Neutrophil (primary cell): Measurements from ENCODE around the gene CCDC27.

ENCODE experiments used
- H3K27ac ChIP-seq: fragments of 200-600 bp; sonication (generic); 2 replicates; pipeline ENCODE4 v1.5.1; 2016; ENCODE audit warnings: mild to moderate bottlenecking, moderate library complexity
- H3K27me3 ChIP-seq: fragments of 200-600 bp; sonication (generic); 2 replicates; pipeline ENCODE4 v1.6.0; 2016; ENCODE audit warnings: mild to moderate bottlenecking
- H3K36me3 ChIP-seq: fragments of 200-600 bp; sonication (generic); 2 replicates; pipeline ENCODE4 v1.5.1; 2017
- H3K4me1 ChIP-seq, 2 experiments: fragments of 200-600 bp in 1 of 2; sonication (generic) in 1 of 2; 1 replicate in 1 of 2; 2 replicates in 1 of 2; pipeline versions ENCODE4 v1.5.1 to v1.6.1; 2013 to 2016; ENCODE audit warnings: low read depth in 1 of 2, low read length in 1 of 2, mild to moderate bottlenecking in 1 of 2, moderate library complexity in 1 of 2; ENCODE audit not compliant: control insufficient read depth in 1 of 2, insufficient read depth in 1 of 2
- H3K4me3 ChIP-seq, 2 experiments: fragments of 200-600 bp in 1 of 2; sonication (generic) in 1 of 2; 1 replicate in 1 of 2; 2 replicates in 1 of 2; pipeline ENCODE4 v1.5.1; 2013 to 2016; ENCODE audit warnings: low read depth in 1 of 2, low read length in 1 of 2, mild to moderate bottlenecking in 1 of 2, moderate library complexity in 1 of 2
- H3K9me3 ChIP-seq: fragments of 200-600 bp; sonication (generic); 2 replicates; pipeline ENCODE4 v1.5.1; 2016
- TF ChIP-seq, protein P1 (sequence below): fragments of 200-600 bp; sonication (generic); IDR thresholded peaks from 2 replicates; pipeline ENCODE4 v1.5.1; 2016; ENCODE audit warnings: antibody characterized with exemption

CCDC27 gene

DNA sequence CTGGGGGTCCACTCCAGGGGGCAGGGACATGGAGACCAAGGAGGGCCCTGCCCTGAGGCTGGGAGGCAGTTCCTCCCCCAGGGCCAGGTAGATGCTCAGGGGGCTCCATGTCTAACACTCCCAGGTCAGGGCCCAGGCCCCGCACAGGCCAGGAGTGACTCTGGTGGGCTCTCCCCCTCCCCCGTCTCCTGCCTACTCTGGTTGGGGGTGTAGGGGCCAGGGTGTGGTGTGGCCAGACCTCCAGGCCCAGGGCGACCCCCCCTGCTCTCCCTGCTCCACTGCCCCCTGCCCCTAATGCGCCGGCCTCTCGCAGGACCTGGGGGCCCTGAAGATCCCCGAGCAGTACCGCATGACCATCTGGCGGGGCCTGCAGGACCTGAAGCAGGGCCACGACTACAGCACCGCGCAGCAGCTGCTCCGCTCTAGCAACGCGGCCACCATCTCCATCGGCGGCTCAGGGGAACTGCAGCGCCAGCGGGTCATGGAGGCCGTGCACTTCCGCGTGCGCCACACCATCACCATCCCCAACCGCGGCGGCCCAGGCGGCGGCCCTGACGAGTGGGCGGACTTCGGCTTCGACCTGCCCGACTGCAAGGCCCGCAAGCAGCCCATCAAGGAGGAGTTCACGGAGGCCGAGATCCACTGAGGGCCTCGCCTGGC is 19.7 kb upstream of the CCDC27 start:
- H3K27me3 ChIP-seq, result peaks cover 38% of the 10 kb centered on the region
- no peaks in the 10 kb centered on the region for H3K4me1 ChIP-seq
- peaks cover 10% of the 10 kb centered on the region for H3K36me3 ChIP-seq
- no peaks in the 10 kb centered on the region for H3K9me3 ChIP-seq
- no peak overlapping the region for H3K4me3 ChIP-seq
- TF ChIP-seq, protein P1, sequence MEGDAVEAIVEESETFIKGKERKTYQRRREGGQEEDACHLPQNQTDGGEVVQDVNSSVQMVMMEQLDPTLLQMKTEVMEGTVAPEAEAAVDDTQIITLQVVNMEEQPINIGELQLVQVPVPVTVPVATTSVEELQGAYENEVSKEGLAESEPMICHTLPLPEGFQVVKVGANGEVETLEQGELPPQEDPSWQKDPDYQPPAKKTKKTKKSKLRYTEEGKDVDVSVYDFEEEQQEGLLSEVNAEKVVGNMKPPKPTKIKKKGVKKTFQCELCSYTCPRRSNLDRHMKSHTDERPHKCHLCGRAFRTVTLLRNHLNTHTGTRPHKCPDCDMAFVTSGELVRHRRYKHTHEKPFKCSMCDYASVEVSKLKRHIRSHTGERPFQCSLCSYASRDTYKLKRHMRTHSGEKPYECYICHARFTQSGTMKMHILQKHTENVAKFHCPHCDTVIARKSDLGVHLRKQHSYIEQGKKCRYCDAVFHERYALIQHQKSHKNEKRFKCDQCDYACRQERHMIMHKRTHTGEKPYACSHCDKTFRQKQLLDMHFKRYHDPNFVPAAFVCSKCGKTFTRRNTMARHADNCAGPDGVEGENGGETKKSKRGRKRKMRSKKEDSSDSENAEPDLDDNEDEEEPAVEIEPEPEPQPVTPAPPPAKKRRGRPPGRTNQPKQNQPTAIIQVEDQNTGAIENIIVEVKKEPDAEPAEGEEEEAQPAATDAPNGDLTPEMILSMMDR, result no peak
- H3K27ac ChIP-seq, result no peak overlapping the region

DNA sequence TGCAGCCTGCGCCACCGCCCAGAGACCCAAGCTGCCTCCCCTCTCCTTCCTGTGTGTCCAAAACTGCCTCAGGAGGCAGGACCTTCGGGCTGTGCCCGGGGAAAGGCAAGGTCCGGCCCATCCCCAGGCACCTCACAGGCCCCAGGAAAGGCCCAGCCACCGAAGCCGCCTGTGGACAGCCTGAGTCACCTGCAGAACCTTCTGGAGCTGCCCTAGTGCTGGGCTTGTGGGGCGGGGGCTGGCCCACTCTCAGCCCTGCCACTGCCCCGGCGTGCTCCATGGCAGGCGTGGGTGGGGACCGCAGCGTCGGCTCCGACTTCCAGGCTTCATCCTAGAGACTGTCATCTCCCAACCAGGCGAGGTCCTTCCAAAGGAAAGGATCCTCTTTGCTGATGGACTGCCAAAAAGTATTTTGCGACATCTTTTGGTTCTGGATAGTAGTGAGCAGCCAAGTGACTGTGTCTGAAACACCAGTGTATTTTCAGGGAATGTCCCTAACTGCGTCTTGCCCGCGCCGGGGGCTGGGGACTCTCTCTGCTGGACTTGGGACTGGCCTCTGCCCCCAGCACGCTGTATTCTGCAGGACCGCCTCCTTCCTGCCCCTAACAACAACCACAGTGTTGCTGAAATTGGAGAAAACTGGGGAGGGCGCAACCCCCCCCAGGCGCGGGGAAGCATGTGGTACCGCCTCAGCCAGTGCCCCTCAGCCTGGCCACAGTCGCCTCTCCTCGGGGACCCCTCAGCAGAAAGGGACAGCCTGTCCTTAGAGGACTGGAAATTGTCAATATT is 19.0 kb upstream of the CCDC27 start:
- Histone ChIP-seq H3K27ac (no peak overlapping the region), H3K27me3 (peaks cover 33% of the 10 kb centered on the region), H3K4me1 (no peaks in the 10 kb centered on the region), H3K36me3 (peaks cover 14% of the 10 kb centered on the region), H3K9me3 (no peaks in the 10 kb centered on the region), H3K4me3 (no peak overlapping the region)
- TF ChIP-seq, protein P1, result no peak

DNA sequence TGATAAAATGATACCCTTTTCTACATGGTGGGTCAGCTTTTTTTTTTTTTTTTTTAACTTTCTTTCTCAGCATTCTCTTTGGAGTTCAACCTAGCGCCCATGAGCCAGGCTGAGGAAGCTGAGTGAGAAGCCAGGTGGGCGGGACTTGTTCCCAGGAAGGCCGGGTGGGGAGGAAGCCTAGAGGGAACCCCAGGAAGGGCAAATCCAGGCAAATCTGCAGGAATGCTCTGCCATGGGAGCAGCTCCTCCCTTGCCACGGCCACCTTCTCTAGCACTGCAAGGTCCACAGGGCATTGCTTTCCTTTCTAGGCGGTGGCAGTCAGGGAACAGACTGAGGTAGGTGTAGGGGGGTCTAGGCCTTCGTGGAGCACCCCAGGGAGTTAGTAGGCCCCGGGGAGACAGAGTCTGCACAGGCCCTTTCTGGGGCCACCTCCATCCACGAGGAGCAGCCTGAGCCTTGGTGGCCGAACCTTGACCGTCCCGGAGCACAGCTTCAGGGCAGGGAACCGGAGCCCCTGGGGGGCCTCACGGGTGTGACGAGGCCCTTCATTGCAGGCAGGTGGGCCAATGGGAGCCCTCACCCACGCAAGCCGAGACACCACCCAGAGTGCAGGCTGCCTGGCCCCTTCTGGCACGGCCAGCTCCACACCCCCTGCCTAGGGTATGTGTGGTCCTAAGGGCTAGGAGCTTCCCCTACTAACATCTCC is 18.2 kb upstream of the CCDC27 start:
- Histone ChIP-seq H3K36me3 (peaks cover 22% of the 10 kb centered on the region), H3K4me1 (no peaks in the 10 kb centered on the region), H3K4me3 (no peak overlapping the region), H3K27ac (no peak overlapping the region), H3K9me3 (no peaks in the 10 kb centered on the region), H3K27me3 (peaks cover 33% of the 10 kb centered on the region)
- TF ChIP-seq, protein P1, result no peak

DNA sequence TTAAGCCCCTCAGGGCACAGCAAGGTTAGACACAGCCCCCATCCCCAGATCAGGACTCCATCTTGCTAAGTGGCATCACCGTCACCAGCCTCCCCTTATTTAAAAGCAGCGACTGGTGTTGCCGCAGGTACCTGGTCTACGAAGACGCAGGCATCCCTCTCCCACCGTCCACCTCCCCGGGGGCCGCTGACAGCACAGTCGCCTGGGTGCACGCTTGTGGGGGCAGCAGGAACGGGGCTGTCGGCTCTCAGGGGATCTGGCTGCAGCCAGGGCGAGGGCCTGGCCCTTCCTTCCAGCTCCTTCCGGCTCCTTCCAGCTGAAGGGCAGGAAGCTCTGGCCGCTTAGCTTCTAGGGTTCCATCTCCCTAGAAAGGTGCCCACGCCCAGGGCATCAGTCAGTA is 17.6 kb upstream of the CCDC27 start:
- no peaks in the 10 kb centered on the region for H3K4me1 ChIP-seq
- H3K36me3 ChIP-seq, result peaks cover 24% of the 10 kb centered on the region
- peaks cover 33% of the 10 kb centered on the region for H3K27me3 ChIP-seq
- no peak overlapping the region for H3K27ac ChIP-seq
- TF ChIP-seq, protein P1, result no peak
- no peak overlapping the region for H3K4me3 ChIP-seq
- no peaks in the 10 kb centered on the region for H3K9me3 ChIP-seq

DNA sequence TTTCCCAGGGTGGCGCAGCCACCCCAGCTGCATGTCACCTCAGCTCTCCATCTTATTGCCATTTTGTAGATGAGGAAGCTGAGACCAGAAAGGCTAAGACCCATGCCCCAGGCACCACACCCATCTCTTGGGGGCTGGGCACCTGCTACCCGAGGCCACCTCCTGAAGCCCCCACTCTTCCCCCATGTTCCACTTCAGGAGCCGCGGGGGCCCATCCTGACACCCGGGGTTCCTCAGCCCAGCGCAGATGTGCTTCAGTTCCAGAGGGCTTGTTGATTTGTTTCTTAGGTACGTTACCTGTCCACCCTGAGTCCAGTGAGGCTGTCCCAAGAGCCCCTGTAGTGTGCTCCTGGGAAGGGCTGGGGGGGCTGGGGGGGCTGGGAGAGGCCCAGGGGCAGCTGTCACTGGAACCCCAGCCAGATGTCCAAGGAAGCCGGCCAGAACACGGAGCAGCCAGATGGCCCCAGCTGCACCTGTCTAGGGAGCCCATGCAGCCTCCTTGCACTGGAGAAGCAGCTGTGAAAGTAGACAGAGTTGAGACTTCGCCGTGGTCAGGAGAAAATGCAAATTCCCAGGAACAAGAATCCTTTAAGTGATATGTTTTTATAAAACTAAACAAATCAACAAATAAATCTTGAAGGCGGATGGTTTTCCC is 17.1 kb upstream of the CCDC27 start:
- TF ChIP-seq, protein P1, result no peak
- peaks cover 30% of the 10 kb centered on the region for H3K27me3 ChIP-seq
- H3K4me3 ChIP-seq, result no peak overlapping the region
- no peak overlapping the region for H3K27ac ChIP-seq
- peaks cover 24% of the 10 kb centered on the region for H3K36me3 ChIP-seq
- no peaks in the 10 kb centered on the region for H3K4me1 ChIP-seq
- no peaks in the 10 kb centered on the region for H3K9me3 ChIP-seq
